ENCODE results near the gene DAW1. TPM values are rescaled to one million over a fixed set of nuclear protein-coding genes. Genes with fewer than 3 reads are reported as not detected.
"Not testable (repeated sequence)": the region's sequence is repeated elsewhere in the genome, so short reads cannot be mapped to it uniquely, and the experiment has no call there.

Gene DAW1
- total RNA-seq, 1 experiment from 2014 or later, result 2.8 TPM

DNA sequence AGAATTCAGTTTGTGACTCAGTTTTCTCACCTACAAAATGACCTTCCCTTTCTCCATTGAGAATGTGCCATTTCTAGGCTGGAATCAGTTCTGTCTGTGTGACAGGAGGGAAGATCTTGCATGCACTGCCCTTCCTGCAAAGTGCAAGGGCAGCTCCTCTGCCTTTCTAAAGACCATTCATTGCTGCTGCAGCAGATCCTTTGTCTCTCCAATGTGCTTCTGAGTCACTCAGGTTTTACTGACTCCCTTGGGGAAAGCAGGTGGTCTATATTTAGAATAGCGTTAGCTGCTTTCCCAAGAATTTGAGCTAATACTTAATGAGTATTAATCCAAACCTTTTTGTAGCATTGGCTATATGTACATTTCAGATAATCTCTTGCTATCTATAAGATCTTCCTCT is 62.5 kb downstream of the DAW1 start:
- H3K4me2 ChIP-seq, result no peak overlapping the region
- DNase-seq, result no peak
- H3K36me3 ChIP-seq (ENCODE audit: low read depth), result no peaks in the 10 kb centered on the region
- no peaks in the 10 kb centered on the region for H3K9me3 ChIP-seq (ENCODE audit: insufficient read depth, low read depth)
- no peak overlapping the region for H2AFZ ChIP-seq
- intact Hi-C loops (cut with micrococcal nuclease; ENCODE audit: unreplicated experiment), result loop anchor here (10.0 kb wide), 1 partner anchor 111 kb away; no protein-coding TSS in a partner anchor
- H3F3A ChIP-seq (ENCODE audit: insufficient read depth, low read depth), result no peaks in the 10 kb centered on the region
- no peak for TF ChIP-seq EZH2 (IDR thresholded peaks at IDR 0.05; ENCODE audit: low read depth)
- TF ChIP-seq, protein P1, sequence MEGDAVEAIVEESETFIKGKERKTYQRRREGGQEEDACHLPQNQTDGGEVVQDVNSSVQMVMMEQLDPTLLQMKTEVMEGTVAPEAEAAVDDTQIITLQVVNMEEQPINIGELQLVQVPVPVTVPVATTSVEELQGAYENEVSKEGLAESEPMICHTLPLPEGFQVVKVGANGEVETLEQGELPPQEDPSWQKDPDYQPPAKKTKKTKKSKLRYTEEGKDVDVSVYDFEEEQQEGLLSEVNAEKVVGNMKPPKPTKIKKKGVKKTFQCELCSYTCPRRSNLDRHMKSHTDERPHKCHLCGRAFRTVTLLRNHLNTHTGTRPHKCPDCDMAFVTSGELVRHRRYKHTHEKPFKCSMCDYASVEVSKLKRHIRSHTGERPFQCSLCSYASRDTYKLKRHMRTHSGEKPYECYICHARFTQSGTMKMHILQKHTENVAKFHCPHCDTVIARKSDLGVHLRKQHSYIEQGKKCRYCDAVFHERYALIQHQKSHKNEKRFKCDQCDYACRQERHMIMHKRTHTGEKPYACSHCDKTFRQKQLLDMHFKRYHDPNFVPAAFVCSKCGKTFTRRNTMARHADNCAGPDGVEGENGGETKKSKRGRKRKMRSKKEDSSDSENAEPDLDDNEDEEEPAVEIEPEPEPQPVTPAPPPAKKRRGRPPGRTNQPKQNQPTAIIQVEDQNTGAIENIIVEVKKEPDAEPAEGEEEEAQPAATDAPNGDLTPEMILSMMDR (conservative IDR thresholded peaks at IDR 0.05), result no peak
- POLR2A ChIA-PET (ENCODE audit: unreplicated experiment), result no interaction called here
- H3K27me3 ChIP-seq (ENCODE audit: insufficient read depth, low read depth), result no peaks in the 10 kb centered on the region
- no peaks in the 10 kb centered on the region for H4K20me1 ChIP-seq (ENCODE audit: insufficient read depth)
- CTCF ChIA-PET, result no interaction called here
- no peaks in the 10 kb centered on the region for H3K4me1 ChIP-seq (replicated peaks; ENCODE audit: insufficient read depth)
- no peaks in the 10 kb centered on the region for H3K9me2 ChIP-seq (ENCODE audit: insufficient read depth)
- no TSS peak for BruUV-seq (replicated peaks)
- H3K27ac ChIP-seq, result no peak overlapping the region
- no peak overlapping the region for H3K4me3 ChIP-seq
- H3K79me2 ChIP-seq (ENCODE audit: low read depth), result no peaks in the 10 kb centered on the region

DNA sequence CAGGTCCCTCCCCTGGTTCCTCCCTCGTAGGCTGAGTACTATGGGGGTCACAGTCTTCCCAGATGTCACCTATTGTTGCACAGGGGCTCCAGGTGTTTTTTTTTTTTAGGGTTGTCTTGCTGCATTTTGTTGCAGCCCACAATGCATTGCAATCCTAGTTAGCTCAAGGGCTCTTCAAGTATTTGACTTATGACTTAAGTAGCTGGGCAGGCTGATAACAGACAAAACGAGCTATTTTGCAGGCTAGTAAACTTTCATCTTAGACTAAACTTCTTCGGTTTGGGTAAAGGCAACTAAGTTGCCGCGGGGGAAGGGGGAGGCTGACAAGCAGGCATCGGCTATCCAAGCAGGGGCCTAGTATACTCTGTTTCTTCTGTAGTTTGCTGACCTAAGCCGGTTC is 64.8 kb downstream of the DAW1 start:
- H2AFZ ChIP-seq; H3K9me3 ChIP-seq (ENCODE audit: insufficient read depth, low read depth); DNase-seq; H3K36me3 ChIP-seq (ENCODE audit: low read depth); H3K27ac ChIP-seq; H3K9me2 ChIP-seq (ENCODE audit: insufficient read depth); H4K20me1 ChIP-seq (ENCODE audit: insufficient read depth); BruUV-seq (replicated peaks); H3K4me2 ChIP-seq; POLR2A ChIA-PET (ENCODE audit: unreplicated experiment); H3K27me3 ChIP-seq (ENCODE audit: insufficient read depth, low read depth); H3F3A ChIP-seq (ENCODE audit: insufficient read depth, low read depth); H3K4me3 ChIP-seq; H3K79me2 ChIP-seq (ENCODE audit: low read depth); H3K4me1 ChIP-seq (replicated peaks; ENCODE audit: insufficient read depth): not testable (repeated sequence)
- CTCF ChIA-PET, result interaction anchor here (0.6 kb wide), 2 partner anchors 82 to 537 kb away, joined by 4 to 5 read pairs; no protein-coding TSS in a partner anchor
- intact Hi-C loops (cut with micrococcal nuclease; ENCODE audit: unreplicated experiment), result loop anchor here (10.0 kb wide), 1 partner anchor 109 kb away; no protein-coding TSS in a partner anchor

GRCh38 chr2:227939271-227940027 is 68.0 kb downstream of the DAW1 start:
- no peaks in the 10 kb centered on the region for H3K9me3 ChIP-seq (ENCODE audit: insufficient read depth, low read depth)
- no peak overlapping the region for H3K4me2 ChIP-seq
- H4K20me1 ChIP-seq (ENCODE audit: insufficient read depth), result no peaks in the 10 kb centered on the region
- H3K36me3 ChIP-seq (ENCODE audit: low read depth), result no peaks in the 10 kb centered on the region
- POLR2A ChIA-PET (ENCODE audit: unreplicated experiment), result no interaction called here
- H3K79me2 ChIP-seq (ENCODE audit: low read depth), result no peaks in the 10 kb centered on the region
- no peak overlapping the region for H2AFZ ChIP-seq
- no peaks in the 10 kb centered on the region for H3F3A ChIP-seq (ENCODE audit: insufficient read depth, low read depth)
- H3K4me1 ChIP-seq (replicated peaks; ENCODE audit: insufficient read depth), result no peaks in the 10 kb centered on the region
- intact Hi-C loops (cut with micrococcal nuclease; ENCODE audit: unreplicated experiment), result loop anchor here (10.0 kb wide), 1 partner anchor 105 kb away; no protein-coding TSS in a partner anchor
- TF ChIP-seq EZH2 (IDR thresholded peaks at IDR 0.05; ENCODE audit: low read depth), result no peak
- TF ChIP-seq, protein P1 (conservative IDR thresholded peaks at IDR 0.05), result peak; percentile 71
- no peaks in the 10 kb centered on the region for H3K27me3 ChIP-seq (ENCODE audit: insufficient read depth, low read depth)
- DNase-seq, result no peak
- no peak overlapping the region for H3K27ac ChIP-seq
- no peaks in the 10 kb centered on the region for H3K9me2 ChIP-seq (ENCODE audit: insufficient read depth)
- CTCF ChIA-PET, result no interaction called here
- H3K4me3 ChIP-seq, result no peak overlapping the region
- no TSS peak for BruUV-seq (replicated peaks)
